ENCODE data around the gene GCNT2.
"Not testable (repeated sequence)": the region's sequence is repeated elsewhere in the genome, so short reads cannot be mapped to it uniquely, and the experiment has no call there.

GCNT2 gene

DNA sequence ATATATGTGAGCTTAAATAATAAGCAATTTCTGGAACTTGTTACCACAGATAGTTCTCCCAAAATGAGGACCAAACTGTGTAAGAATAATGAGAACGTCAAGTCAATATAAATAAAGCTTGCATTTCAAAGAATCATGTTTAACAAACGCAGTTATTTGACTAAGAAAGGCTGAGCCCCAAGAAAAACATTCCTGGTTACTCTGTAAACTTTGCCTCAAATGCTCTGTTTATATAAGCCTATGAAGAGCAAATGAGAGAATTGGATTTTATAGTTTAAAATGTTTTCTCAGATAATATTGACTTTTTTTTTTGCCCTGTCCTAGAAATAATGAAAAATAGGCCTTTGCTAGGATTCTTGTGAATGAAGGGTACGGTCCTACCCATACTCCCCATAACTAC is 91.9 kb downstream of the GCNT2 start:
- TF ChIP-seq, protein P1, sequence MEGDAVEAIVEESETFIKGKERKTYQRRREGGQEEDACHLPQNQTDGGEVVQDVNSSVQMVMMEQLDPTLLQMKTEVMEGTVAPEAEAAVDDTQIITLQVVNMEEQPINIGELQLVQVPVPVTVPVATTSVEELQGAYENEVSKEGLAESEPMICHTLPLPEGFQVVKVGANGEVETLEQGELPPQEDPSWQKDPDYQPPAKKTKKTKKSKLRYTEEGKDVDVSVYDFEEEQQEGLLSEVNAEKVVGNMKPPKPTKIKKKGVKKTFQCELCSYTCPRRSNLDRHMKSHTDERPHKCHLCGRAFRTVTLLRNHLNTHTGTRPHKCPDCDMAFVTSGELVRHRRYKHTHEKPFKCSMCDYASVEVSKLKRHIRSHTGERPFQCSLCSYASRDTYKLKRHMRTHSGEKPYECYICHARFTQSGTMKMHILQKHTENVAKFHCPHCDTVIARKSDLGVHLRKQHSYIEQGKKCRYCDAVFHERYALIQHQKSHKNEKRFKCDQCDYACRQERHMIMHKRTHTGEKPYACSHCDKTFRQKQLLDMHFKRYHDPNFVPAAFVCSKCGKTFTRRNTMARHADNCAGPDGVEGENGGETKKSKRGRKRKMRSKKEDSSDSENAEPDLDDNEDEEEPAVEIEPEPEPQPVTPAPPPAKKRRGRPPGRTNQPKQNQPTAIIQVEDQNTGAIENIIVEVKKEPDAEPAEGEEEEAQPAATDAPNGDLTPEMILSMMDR (IDR thresholded peaks at IDR 0.05) = no peak
- intact Hi-C loops (cut with DNase I; ENCODE audit: low total_unique reads) = no loop called here

DNA sequence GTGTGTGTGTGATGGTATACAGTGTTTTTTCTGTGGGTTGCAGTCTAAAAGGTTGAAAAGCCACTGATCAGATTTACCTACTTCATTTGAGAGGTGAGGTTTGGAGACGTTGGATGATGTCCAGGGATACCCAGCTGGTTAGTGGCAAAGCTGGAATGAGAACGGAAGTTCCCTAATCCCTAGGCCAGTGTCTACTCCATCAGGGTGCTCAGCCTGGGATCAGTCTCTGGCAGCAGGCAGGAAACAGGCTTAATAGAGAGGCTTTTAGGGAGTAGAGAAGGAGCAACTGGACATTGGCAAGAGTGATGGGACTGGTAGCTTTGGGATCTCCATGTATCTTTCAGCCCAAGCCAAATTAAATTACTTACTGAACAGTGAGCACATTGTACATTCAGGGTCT is 92.6 kb downstream of the GCNT2 start:
- peaks cover 0 to 3% (median 0%) of the 10 kb centered on the region in 3 donors for H3K9me3 ChIP-seq
- H3K4me1 ChIP-seq = peaks cover 0 to 17% (median 7%) of the 10 kb centered on the region in 4 donors
- no peak overlapping the region for H3K27ac ChIP-seq
- intact Hi-C loops (cut with DNase I; ENCODE audit: low total_unique reads) = no loop called here
- H3K4me3 ChIP-seq = no peak overlapping the region
- DNase-seq = no peak
- H3K36me3 ChIP-seq = no peaks in the 10 kb centered on the region
- H3K27me3 ChIP-seq = no peaks in the 10 kb centered on the region
- TF ChIP-seq, protein P1 (IDR thresholded peaks at IDR 0.05) = no peak

More for the DNA sequence above, 91.9 kb downstream of the GCNT2 start:
- Histone ChIP-seq H3K27me3 (no peaks in the 10 kb centered on the region), H3K36me3 (no peaks in the 10 kb centered on the region), H3K4me3 (no peak overlapping the region), H3K9me3 (peaks cover 0 to 5% (median 0%) of the 10 kb centered on the region in 3 donors), H3K27ac (no peak overlapping the region), H3K4me1 (peaks cover 0 to 17% (median 7%) of the 10 kb centered on the region in 4 donors)
- DNase-seq = no peak

DNA sequence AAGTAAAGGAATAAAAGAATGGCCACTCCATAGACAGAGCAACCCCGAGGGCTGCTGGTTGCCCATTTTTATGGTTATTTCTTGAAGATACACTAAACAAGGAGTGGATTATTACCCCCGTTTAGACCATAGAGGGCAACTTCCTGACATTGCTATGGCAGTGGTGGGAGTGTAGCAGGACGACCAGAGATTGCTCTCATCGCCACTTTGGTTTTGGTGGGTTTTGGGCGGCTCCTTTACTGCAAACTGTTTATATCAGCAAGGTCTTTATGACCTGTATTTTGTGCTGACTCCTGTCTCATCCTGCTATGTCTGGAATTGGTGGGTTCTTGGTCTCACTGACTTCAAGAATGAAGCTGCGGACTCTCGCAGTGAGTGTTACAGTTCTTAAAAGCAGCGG is 94.5 kb downstream of the GCNT2 start:
- H3K27ac ChIP-seq = no peak overlapping the region
- H3K4me1 ChIP-seq = peaks cover 0 to 17% (median 7%) of the 10 kb centered on the region in 4 donors
- no peak for DNase-seq
- intact Hi-C loops (cut with DNase I; ENCODE audit: low total_unique reads) = no loop called here
- H3K9me3 ChIP-seq = no peaks in the 10 kb centered on the region
- no peak overlapping the region for H3K4me3 ChIP-seq
- H3K27me3 ChIP-seq = no peaks in the 10 kb centered on the region
- TF ChIP-seq, protein P1 (IDR thresholded peaks at IDR 0.05) = no peak
- H3K36me3 ChIP-seq = no peaks in the 10 kb centered on the region

DNA sequence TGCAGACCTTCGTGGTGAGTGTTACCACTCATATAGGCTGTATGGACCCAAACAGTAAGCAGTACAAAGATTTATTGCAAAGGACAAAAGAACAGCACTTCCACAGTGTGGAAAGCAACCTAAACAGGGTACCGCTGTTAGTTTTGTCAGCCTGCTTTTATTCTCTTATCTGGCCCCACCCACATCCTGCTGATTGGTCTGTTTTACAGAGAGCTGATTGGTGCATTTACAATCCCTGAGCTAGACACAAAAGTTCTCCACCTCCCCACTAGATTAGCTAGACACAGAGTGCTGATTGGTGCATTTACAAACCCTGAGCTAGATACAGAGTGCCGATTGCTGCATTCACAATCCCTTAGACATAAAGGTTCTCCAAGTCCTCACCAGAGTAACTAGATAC is 95.1 kb downstream of the GCNT2 start:
- peaks cover 0 to 17% (median 7%) of the 10 kb centered on the region in 4 donors for H3K4me1 ChIP-seq
- DNase-seq; H3K27me3 ChIP-seq; H3K27ac ChIP-seq; H3K4me3 ChIP-seq; intact Hi-C loops (cut with DNase I; ENCODE audit: low total_unique reads); H3K9me3 ChIP-seq; H3K36me3 ChIP-seq: not testable (repeated sequence)

DNA sequence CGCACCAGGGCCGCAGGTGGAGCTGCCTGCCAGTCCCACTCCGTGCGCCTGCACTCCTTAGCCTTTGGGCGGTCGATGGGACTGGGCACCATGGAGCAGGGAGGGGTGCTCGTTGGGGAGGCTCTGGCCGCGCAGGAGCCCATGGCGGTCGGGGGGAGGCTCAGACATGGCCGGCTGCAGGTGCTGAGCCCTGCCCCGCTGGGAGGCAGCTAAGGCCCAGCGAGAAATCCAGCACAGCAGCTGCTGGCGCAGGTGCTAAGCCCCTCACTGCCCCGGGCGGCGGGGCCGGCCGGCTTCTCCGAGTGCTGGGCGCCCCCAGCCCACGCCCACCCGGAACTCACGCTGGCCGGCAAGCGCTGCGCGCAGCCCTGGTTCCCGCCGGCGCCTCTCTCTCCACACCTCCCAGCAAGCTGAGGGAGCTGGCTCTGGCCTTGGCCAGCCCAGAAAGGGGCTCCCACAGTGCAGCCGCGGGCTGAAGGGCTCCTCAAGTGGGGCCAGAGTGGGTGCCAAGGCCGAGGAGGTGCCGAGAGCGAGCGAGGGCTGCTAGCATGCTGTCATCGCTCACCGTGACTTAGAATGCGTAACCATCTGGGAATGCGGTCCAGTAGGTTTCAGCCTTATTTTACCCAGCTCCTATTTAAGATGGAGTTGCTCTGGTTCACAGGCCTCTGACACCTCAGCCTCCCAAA is 96.0 kb downstream of the GCNT2 start:
- TF ChIP-seq, protein P1 (IDR thresholded peaks at IDR 0.05) = no peak
- no peak overlapping the region for H3K27ac ChIP-seq
- no peaks in the 10 kb centered on the region for H3K27me3 ChIP-seq
- H3K36me3 ChIP-seq = no peaks in the 10 kb centered on the region
- intact Hi-C loops (cut with DNase I; ENCODE audit: low total_unique reads) = no loop called here
- H3K4me3 ChIP-seq = no peak overlapping the region
- DNase-seq = no peak
- H3K9me3 ChIP-seq = no peaks in the 10 kb centered on the region
- H3K4me1 ChIP-seq = peaks cover 0 to 17% (median 7%) of the 10 kb centered on the region in 4 donors

DNA sequence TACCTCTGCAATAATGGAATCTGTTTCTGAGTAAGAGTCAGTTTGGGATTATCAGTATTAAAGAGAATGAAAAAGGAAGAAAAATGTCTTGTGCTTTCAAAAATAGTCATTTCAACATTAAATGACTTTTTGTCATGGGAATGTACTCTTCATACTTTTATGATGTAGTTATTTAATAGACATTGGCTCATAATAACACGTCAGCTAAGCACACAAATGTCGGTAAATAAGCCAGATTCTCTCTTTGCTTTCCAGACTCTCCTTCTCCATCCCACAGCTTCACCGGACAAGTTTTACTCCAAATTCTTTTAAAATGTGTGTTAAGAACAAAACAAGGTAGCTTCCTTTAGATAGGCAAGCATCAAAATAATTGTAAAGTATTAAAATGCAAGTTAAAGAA is 97.3 kb downstream of the GCNT2 start:
- no peak overlapping the region for H3K4me3 ChIP-seq
- no peaks in the 10 kb centered on the region for H3K9me3 ChIP-seq
- TF ChIP-seq, protein P1 (IDR thresholded peaks at IDR 0.05) = no peak
- H3K27ac ChIP-seq = no peak overlapping the region
- no peaks in the 10 kb centered on the region for H3K36me3 ChIP-seq
- H3K27me3 ChIP-seq = no peaks in the 10 kb centered on the region
- intact Hi-C loops (cut with DNase I; ENCODE audit: low total_unique reads) = no loop called here
- DNase-seq = no peak
- H3K4me1 ChIP-seq = peaks cover 0 to 10% (median 5%) of the 10 kb centered on the region in 4 donors

Measured in tibial artery (tissue), 4 donors.